HAP-1 (cell line): ENCODE data around the gene GNA12.
A peak's percentile ranks its signal among the peaks of the same experiment; 100 is the strongest.
"Not testable (repeated sequence)": the region's sequence is repeated elsewhere in the genome, so short reads cannot be mapped to it uniquely, and the experiment has no call there.

ENCODE experiments used
- DNase-seq, 2 experiments: peaks; one replicate each; pipeline ENCODE4 v3.0.0-alpha.2; 2016 to 2020; ENCODE audit warnings: low spot score in 2 of 2
- H3K27me3 ChIP-seq: fragments of 250-450 bp; sonication (Bioruptor Pico); 2 replicates; pipeline ENCODE4 v1.5.1; 2020; ENCODE audit warnings: low read depth, mild to moderate bottlenecking, moderate library complexity
- H3K36me3 ChIP-seq: fragments of 250-450 bp; sonication (Bioruptor Pico); replicated peaks from 2 replicates; pipeline ENCODE4 v1.5.1; 2020; ENCODE audit warnings: mild to moderate bottlenecking
- H3K4me1 ChIP-seq: fragments of 250-450 bp; sonication (Bioruptor Pico); 2 replicates; pipeline ENCODE4 v1.5.1; 2020; ENCODE audit warnings: mild to moderate bottlenecking
- H3K4me3 ChIP-seq: fragments of 250-450 bp; sonication (Bioruptor Pico); 2 replicates; pipeline ENCODE4 v1.5.1; 2020; ENCODE audit warnings: mild to moderate bottlenecking, moderate library complexity
- H3K9me3 ChIP-seq: fragments of 250-450 bp; sonication (Bioruptor Pico); 2 replicates; pipeline ENCODE4 v1.5.1; 2020; ENCODE audit warnings: mild to moderate bottlenecking, moderate library complexity
- in situ Hi-C: fragments of 300-500 bp; cut with MboI; formaldehyde crosslinking; loops from 3 replicates; pipeline ENCODE4 v1.14.3; 2020; ENCODE audit warnings: low sequenced_read_pairs, inconsistent platforms, mixed read lengths

Gene GNA12

GRCh38 chr7:2734084-2734686 is 109.9 kb downstream of the GNA12 start:
- no peaks in the 10 kb centered on the region for H3K9me3 ChIP-seq
- no peak for DNase-seq
- H3K4me1 ChIP-seq = no peaks in the 10 kb centered on the region
- peaks cover 3% of the 10 kb centered on the region; the same call in 1 of the 2 replicates for H3K36me3 ChIP-seq
- no peaks in the 10 kb centered on the region for H3K27me3 ChIP-seq
- in situ Hi-C loops = no loop called here
- no peak overlapping the region for H3K4me3 ChIP-seq

DNA sequence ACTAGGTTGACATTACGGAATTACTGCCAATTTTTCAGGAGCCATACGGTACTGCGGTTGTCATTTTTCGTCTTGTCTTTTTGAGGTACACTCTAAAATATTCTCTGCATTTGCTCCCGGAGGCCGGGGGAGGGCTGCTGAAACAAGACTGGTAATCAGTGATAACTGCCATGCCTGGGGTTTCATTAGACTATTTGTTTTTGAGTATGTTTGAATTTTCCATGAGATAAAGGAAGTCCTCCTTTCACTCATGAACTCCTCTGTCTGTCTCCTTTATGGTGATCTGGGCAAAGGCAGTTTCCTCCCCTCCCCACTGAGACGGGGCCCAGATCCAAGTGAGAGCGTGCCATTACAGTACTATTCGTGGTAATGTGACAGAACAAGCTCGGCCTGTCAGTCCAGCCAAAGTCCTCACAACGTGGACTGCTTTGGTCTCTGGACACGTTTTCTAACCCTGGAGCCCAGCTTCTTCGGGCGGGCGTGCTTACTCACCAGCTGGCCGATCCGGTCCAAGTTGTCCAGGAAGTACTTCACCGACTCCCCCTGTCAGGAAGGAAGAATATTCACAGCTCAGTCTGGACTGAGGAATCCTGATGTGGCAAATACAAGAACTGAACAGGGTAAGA is 111.0 kb downstream of the GNA12 start:
- H3K9me3 ChIP-seq = no peaks in the 10 kb centered on the region
- in situ Hi-C loops = no loop called here
- no peaks in the 10 kb centered on the region for H3K4me1 ChIP-seq
- H3K27me3 ChIP-seq = no peaks in the 10 kb centered on the region
- H3K36me3 ChIP-seq = peaks cover 3% of the 10 kb centered on the region; the same call in 1 of the 2 replicates
- no peak for DNase-seq
- H3K4me3 ChIP-seq = no peak overlapping the region

DNA sequence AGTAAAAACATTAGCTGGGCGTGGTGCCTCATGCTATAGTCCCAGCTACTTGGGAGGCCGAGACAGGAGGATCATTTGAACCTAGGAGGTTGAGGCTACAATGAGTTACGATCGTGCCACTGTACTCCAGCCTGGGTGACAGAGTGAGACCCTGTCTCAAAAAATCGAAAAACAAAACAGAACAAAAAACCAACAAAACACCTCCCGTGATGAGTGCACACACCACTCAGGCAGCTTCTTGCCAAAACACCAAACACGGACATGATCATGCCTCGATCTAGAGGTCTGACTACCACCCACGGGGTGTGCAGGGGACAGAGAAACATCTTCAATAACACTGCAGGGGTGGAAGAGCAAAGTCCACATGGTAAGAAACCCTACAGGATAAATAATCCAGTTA is 111.7 kb downstream of the GNA12 start:
- no peak for DNase-seq
- in situ Hi-C loops = no loop called here
- Histone ChIP-seq H3K36me3 (peaks cover 3% of the 10 kb centered on the region; the same call in 1 of the 2 replicates), H3K9me3 (no peaks in the 10 kb centered on the region), H3K4me1 (no peaks in the 10 kb centered on the region), H3K4me3 (no peak overlapping the region), H3K27me3 (no peaks in the 10 kb centered on the region)

DNA sequence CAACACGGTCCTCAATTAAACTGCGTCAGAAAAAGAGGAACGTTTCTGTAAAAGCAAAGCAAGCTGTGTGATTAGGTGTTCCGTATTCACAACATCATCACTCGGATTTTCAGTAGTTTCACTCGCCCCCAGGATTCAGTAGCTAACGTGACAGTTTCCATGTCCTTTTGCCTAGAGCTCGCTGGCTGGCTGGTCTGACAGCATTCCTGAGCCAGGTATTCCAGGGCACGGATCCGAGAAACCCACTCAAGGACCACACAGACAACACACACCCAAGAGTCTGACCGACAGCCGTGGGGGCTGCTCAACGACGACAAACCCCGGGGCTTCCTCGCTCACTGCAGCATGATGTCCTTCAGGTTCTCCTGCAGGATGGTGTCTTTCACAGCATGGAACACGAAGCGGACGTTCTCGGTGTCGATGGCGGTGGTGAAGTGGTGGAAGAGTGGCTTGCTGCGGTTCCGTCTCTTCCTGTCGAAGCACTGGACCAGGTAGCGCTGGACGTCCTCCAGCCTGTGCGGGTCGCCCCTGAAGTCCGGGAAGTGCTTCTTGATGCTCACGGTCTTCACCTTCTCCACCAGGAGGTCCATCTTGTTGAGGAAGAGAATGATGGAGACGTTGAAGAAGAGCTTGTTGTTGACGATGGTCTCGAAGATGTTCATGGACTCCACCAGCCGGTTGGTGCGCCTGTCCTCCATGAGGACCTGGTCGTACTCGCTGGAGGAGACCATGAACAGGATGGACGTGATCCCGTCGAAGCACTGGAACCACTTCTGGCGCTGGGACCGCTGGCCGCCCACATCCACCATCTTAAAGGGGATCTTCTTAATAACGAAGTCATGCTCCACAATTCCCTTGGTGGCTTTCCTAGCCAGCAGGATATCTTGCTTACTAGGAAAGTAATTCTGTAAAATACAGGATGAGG is 113.0 kb downstream of the GNA12 start:
- H3K9me3 ChIP-seq = no peaks in the 10 kb centered on the region
- no peak overlapping the region for H3K4me3 ChIP-seq
- peaks cover 3% of the 10 kb centered on the region for H3K36me3 ChIP-seq
- H3K4me1 ChIP-seq = no peaks in the 10 kb centered on the region
- no peak for DNase-seq
- in situ Hi-C loops = no loop called here
- no peaks in the 10 kb centered on the region for H3K27me3 ChIP-seq

DNA sequence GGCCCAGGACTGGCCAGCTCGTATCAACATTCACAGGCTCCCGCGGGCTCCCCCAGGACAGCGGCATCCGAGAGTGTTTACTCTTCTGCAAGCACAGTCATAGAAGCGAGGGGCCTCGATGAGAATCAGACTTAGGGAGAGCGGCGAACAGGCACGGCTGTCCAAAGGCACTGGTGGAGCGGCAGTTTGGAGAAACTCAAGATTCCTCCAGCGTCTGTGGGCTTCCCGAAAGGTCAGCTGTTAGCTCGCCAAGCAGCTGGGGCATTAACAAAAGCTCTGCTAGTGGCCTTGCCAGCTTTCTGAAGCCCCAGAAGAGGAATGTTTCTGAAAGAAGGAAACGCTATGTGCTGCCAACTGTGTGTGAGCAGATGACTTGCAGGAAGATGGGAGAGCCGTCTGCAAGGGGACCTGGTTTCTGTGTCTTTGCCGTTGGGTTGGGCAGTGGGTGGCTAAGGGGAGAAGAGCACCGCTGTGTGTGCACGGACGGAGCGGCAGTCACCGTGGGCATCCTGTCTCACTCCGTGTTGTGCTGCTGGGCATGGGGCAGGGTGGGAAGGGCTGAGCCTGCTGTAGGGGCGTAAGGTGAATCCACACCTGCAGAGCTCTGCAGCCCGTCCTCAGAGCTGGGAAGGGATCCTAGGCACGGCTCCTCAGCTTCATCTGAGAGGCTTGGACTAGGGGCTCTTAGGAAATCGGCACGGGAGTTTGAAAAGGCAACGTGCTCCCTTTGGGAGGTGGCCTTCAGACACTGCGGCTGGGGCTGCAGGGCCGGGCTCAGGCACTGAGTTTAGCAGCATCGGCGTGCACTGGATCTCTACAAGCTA is 114.0 kb downstream of the GNA12 start:
- Histone ChIP-seq H3K4me1 (no peaks in the 10 kb centered on the region), H3K4me3 (no peak overlapping the region), H3K9me3 (no peaks in the 10 kb centered on the region), H3K27me3 (no peaks in the 10 kb centered on the region), H3K36me3 (peaks cover 3% of the 10 kb centered on the region)
- no peak for DNase-seq
- in situ Hi-C loops = no loop called here

DNA sequence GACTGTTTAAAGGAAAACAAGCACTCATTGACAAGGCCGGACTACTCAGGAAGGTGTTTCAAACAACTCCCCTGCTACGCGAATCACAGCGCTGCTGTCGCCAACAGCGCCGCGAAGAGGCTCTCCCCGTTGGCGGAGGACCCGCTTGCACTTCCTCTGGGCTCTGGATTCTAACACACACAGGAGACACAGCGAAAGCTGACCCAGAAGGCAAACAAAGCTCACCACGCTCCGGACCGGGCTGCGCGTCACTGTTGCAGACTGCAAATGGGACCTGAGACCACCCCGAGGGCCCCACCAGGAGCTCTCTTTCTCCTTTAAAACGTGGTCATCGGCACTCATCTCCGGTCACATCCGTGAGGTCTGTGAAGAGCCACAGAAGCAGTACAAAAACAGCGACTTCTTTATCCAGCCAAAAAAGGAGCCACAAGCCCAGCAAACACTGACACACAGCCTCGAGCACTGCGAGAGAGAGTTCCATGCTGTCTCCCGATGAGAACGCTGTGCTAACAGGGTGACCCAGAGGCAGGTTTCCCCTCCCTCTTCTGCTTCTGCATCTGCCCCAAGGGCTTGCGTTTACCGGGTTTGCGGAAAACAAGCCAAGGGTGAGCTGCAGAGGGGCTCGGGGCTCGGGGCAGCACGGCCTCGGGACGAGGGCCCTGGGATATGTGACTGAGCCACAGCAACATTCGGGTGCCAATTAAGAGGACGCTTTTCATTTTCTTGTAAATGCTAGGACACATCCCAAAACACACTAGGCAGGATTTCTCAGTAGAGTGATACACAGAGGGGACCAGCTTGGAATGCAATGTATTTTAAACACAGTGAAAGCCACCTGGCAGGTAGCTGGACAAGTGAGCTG is 114.8 kb downstream of the GNA12 start:
- no peaks in the 10 kb centered on the region for H3K27me3 ChIP-seq
- H3K9me3 ChIP-seq = no peaks in the 10 kb centered on the region
- peaks cover 3% of the 10 kb centered on the region for H3K36me3 ChIP-seq
- in situ Hi-C loops = no loop called here
- no peak overlapping the region for H3K4me3 ChIP-seq
- H3K4me1 ChIP-seq = no peaks in the 10 kb centered on the region
- DNase-seq = peak in 1 of 2 experiments; percentile 5

DNA sequence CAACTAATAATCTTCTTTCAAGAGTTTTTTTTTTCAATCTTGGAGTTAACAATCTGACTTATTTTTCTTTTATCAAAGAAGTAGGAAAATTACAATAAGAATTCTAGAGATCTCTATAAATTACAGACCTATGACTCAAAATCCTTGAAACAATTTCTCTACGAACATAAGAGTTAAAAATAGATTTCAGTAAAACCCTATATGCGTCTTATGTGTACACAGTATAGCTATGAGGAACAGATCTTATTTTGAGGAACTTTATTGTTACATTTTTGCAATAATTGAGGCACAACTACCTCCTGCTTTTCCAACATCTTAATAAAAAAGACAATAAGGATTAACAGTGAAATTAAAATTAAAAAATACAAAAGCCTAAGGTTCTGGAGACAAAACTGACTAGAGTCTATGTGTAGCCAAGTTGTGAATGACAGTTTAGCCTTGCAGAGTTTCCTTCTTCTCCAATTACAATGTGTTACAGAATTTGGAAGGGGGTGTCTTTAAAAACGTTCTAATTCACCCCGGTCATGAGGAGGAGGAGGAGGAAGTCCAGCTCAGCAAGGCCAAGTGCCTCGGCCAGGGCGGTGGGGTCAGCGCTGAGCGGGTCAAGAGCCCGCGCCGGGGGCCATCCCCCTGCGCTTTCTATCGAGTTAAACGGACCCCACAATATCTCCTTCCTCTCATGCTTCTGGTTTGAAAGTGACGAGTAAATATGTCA is 115.6 kb downstream of the GNA12 start:
- Histone ChIP-seq H3K9me3 (no peaks in the 10 kb centered on the region), H3K36me3 (peaks cover 3% of the 10 kb centered on the region), H3K4me1 (no peaks in the 10 kb centered on the region), H3K4me3 (no peak overlapping the region), H3K27me3 (no peaks in the 10 kb centered on the region)
- no peak for DNase-seq
- in situ Hi-C loops = no loop called here

- H3K36me3 ChIP-seq, H3K4me1 ChIP-seq, H3K9me3 ChIP-seq, H3K27me3 ChIP-seq, in situ Hi-C loops, H3K4me3 ChIP-seq: not testable (repeated sequence)
- peak in 1 of 2 experiments; percentile 2 for DNase-seq
Measured at GRCh38 chr7:2727206-2727605, 116.9 kb downstream of the GNA12 start.

DNA sequence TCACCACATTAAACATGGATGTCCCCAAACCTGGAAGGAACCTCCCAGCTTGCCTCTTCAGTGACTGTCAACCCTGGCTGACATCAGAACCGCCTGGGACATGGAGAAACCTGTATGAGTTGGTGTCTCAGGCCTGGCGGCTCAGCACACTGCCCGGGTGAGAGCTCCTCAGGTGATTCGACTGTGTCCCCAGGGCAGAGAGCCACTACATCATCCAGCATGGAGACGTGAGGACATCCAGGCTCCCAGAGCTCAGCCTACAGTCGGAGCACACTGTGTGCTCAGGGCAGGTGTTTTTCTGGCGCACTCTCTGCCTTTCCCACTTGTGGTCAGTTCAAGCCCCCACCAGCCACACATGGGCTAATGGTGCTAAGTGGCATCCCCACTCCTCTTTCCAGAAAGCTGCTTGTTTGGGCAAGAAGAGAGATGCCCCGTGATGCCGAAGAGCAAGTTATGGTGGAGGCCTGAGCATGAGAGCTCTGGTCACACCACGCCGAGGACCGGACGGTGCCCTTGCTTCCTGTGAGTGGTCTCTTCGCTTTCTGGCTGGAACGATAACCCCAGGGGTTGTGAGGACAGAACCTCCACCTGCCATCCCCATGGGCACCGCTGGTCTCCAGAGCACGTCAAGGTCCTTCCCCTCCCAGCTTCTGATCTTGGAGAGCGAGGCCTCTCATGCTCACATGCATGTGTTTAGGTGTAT is 117.6 kb downstream of the GNA12 start:
- no peaks in the 10 kb centered on the region for H3K27me3 ChIP-seq
- no peak overlapping the region for H3K4me3 ChIP-seq
- no peaks in the 10 kb centered on the region for H3K4me1 ChIP-seq
- H3K9me3 ChIP-seq = no peaks in the 10 kb centered on the region
- H3K36me3 ChIP-seq = peaks cover 3% of the 10 kb centered on the region
- no peak for DNase-seq
- in situ Hi-C loops = no loop called here

DNA sequence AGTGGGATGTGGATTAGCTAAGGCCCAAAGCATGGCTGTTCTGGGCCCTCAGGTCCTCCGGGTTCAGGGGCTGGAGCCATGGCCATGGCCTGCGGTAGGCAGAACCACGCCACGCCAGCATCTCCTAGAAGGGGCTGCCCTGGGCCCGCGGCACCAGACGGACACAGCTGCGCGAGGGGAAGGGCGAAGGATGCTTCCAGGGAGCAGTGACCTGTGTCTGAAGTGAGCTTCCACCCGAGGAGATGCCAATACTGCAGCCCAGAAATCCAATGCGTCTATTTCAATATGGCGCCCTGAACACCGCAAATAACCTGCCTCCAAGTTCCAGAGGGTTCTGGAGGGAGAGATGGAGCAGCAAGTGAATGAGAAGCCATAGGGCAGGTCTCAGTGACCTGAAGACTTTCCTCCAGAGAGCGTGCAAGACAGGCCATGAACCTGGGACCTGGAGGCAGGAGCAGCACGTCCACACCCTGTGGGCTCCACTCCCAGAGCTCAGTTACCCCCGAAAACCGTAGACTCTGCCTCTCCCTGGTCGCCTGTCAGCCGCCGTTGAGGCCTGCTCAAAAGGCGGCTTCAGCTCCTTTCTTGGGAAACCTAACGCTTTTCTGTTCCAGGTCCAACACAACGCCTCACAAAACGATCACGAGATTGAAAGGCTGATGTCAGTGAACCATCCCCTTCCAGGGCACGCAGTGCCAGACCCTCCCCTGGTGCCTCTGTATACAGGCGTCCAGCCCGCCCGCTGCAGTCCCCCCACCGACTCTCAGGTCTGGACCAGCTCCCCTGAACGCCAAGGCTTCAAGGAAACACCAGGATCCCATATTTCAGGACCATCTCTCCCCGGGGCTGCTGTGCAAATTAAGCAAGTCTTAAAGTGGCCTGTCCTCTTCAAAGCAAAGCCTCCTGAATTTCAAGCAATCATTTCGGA is 118.7 kb downstream of the GNA12 start:
- Histone ChIP-seq H3K9me3 (no peaks in the 10 kb centered on the region), H3K4me3 (no peak overlapping the region), H3K4me1 (no peaks in the 10 kb centered on the region), H3K36me3 (no peaks in the 10 kb centered on the region; the same call in 1 of the 2 replicates), H3K27me3 (no peaks in the 10 kb centered on the region)
- no peak for DNase-seq
- in situ Hi-C loops = no loop called here

- Histone ChIP-seq H3K27me3 (no peaks in the 10 kb centered on the region), H3K36me3 (no peaks in the 10 kb centered on the region; the same call in 1 of the 2 replicates), H3K9me3 (no peaks in the 10 kb centered on the region), H3K4me3 (no peak overlapping the region), H3K4me1 (no peaks in the 10 kb centered on the region)
- DNase-seq = no peak
- in situ Hi-C loops = no loop called here
Measured at GRCh38 chr7:2724453-2725177, 119.5 kb downstream of the GNA12 start.
